ENCODE data around the gene TMEM54.

The TMEM54 gene

DNA sequence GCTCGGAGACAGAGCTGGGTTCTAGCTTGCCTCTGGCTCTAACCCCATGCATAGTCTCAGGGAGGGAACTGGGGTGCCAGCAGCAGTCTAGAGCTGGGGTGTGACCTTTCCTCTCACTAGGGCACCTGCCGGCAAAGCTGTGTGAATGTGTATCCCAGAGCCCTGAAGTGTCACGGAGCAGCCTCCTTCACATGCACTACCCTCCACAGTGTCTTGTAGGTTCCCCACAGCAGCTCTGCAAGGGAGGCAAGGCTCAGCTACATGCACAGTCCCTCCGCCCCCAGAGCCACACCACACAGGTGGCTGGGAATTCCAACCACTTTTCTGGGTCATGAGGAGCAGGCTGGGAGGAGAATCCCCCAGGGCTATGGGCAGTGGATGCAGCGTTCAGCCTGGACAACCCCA, 22.6 kb downstream of the TMEM54 start:
- no peaks in the 10 kb centered on the region for H3K27me3 Mint-ChIP-seq (ENCODE audit: low read depth, poor library complexity)
- no peaks in the 10 kb centered on the region for H3K36me3 Mint-ChIP-seq (ENCODE audit: low read depth)

DNA sequence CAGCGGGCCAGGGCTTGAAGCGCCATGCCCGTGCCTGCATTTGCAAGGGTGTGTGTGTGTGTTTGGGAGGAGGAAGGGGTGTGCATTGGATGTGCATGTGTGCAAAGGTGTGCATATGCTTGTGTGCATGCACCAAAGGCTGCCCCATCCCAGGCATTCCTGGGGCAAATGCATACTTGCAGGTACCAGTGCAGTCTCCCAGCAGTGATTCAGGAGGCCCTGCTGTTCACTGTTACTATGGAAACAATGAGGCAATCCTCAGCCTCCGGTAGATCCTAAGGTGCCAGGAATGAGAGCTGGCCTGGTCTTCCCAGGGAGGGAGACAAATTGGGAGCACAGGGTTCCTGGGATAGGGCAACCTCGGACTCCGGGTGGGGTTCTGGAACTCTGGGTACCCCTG, 23.0 kb downstream of the TMEM54 start:
- DNase-seq, result no peak
- Mint-ChIP-seq H3K9me3 (no peaks in the 10 kb centered on the region), H3K36me3 (ENCODE audit: low read depth) (no peaks in the 10 kb centered on the region), H3K4me1 (peaks cover 40% of the 10 kb centered on the region), H3K27me3 (ENCODE audit: low read depth, poor library complexity) (no peaks in the 10 kb centered on the region), H3K27ac (no peak overlapping the region), H3K4me3 (no peak overlapping the region)
- TF ChIP-seq, protein P1, sequence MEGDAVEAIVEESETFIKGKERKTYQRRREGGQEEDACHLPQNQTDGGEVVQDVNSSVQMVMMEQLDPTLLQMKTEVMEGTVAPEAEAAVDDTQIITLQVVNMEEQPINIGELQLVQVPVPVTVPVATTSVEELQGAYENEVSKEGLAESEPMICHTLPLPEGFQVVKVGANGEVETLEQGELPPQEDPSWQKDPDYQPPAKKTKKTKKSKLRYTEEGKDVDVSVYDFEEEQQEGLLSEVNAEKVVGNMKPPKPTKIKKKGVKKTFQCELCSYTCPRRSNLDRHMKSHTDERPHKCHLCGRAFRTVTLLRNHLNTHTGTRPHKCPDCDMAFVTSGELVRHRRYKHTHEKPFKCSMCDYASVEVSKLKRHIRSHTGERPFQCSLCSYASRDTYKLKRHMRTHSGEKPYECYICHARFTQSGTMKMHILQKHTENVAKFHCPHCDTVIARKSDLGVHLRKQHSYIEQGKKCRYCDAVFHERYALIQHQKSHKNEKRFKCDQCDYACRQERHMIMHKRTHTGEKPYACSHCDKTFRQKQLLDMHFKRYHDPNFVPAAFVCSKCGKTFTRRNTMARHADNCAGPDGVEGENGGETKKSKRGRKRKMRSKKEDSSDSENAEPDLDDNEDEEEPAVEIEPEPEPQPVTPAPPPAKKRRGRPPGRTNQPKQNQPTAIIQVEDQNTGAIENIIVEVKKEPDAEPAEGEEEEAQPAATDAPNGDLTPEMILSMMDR (IDR thresholded peaks at IDR 0.05), result no peak

More for the DNA sequence above, 22.6 kb downstream of the TMEM54 start:
- H3K27ac Mint-ChIP-seq, result no peak overlapping the region
- H3K9me3 Mint-ChIP-seq, result no peaks in the 10 kb centered on the region
- H3K4me3 Mint-ChIP-seq, result no peak overlapping the region
- peaks cover 43% of the 10 kb centered on the region for H3K4me1 Mint-ChIP-seq
- TF ChIP-seq, protein P1 (IDR thresholded peaks at IDR 0.05), result no peak
- no peak for DNase-seq

DNA sequence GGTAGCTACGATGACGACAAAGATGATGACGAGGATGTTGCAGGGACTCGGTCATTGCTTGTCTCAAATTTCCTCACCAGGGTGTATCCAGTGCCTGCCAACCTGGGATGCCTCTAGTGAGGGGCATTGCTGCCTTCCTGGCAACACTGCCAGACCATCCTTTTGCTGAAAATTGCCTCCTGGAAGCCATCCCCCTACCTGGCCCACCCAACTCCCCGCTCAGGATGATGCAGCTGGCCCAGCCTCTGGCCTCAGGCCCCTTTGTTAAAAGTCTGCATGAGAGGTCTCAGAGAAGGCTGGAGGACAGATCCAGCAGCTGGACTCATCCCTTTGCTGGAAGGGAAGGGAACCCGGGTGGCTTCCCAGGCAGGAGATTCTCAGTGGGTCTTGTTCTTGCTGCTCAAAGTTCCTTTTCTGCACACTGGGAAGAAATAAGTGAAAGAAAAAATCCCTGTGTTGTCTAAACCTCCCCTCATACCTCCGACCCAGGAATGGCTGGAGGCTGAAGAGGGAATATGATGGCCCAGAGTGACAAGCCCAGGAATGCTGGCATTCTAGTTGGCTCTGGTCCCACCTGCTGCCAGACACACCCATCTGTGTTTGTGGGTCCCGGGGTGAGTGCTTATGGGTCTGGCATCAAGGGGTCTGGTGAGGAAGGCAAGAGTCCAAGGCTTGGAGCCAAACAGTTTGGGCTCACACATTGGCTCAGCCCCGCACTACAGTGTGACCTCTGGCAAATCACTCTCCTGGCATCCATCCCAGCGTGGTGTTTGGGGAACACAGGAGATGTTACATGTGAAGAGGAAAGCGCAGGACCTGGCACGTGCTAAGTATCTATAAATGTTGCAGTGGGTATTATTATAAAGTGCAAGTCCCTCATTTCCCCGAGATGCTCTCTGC, 23.7 kb downstream of the TMEM54 start:
- TF ChIP-seq, protein P1 (IDR thresholded peaks at IDR 0.05), result no peak
- no peak for DNase-seq
- no peaks in the 10 kb centered on the region for H3K9me3 Mint-ChIP-seq
- no peak overlapping the region for H3K27ac Mint-ChIP-seq
- H3K36me3 Mint-ChIP-seq (ENCODE audit: low read depth), result no peaks in the 10 kb centered on the region
- no peaks in the 10 kb centered on the region for H3K27me3 Mint-ChIP-seq (ENCODE audit: low read depth, poor library complexity)
- no peak overlapping the region for H3K4me3 Mint-ChIP-seq
- peaks cover 45% of the 10 kb centered on the region for H3K4me1 Mint-ChIP-seq

DNA sequence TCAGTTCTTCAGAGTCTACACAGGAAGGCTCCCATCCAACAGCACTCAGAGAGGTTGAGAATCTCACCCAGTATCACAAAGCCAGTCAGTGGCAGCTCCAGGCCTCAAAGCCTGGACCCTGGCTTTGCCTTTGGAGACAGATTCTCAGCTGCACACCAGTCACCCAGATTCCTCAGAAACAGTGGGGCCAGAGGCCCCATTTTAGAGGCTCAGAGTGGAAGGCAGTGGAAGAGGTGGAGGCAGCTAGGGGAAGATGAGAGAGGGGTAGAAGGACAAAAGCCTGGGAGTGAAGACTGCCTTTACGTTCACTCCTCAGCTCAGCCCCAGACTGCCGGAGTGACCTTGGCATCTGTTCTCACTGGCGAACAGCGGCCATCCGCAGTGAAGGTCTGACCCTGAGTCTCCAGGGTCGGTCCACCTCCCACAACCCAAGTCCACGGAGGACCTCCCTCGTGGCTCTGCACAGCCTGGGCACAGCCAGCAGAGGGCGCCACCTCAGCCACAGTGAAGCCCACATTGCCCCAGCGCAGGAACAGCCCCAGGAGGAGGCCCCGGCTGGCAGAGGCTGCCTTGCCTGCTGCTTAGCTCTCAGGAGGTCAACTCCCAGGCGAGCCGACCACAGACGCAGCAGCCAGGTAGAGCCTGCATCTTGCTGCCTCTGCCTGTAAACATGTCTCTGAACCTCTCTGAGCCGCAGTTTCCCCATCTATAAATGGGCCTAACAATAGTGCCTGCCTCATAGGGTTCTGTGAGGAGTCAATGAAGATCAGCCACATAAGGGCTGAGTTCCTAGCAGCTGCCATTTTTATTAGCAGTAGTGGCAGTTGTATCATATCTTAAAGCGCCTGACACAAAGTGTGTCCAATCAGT, 24.6 kb downstream of the TMEM54 start:
- H3K36me3 Mint-ChIP-seq (ENCODE audit: low read depth), result no peaks in the 10 kb centered on the region
- peaks cover 50% of the 10 kb centered on the region for H3K4me1 Mint-ChIP-seq
- no peaks in the 10 kb centered on the region for H3K9me3 Mint-ChIP-seq
- no peak overlapping the region for H3K4me3 Mint-ChIP-seq
- TF ChIP-seq, protein P1 (IDR thresholded peaks at IDR 0.05), result peak; percentile 71
- peaks cover 4% of the 10 kb centered on the region for H3K27me3 Mint-ChIP-seq (ENCODE audit: low read depth, poor library complexity)
- peak; percentile 62 for DNase-seq
- H3K27ac Mint-ChIP-seq, result no peak overlapping the region

DNA sequence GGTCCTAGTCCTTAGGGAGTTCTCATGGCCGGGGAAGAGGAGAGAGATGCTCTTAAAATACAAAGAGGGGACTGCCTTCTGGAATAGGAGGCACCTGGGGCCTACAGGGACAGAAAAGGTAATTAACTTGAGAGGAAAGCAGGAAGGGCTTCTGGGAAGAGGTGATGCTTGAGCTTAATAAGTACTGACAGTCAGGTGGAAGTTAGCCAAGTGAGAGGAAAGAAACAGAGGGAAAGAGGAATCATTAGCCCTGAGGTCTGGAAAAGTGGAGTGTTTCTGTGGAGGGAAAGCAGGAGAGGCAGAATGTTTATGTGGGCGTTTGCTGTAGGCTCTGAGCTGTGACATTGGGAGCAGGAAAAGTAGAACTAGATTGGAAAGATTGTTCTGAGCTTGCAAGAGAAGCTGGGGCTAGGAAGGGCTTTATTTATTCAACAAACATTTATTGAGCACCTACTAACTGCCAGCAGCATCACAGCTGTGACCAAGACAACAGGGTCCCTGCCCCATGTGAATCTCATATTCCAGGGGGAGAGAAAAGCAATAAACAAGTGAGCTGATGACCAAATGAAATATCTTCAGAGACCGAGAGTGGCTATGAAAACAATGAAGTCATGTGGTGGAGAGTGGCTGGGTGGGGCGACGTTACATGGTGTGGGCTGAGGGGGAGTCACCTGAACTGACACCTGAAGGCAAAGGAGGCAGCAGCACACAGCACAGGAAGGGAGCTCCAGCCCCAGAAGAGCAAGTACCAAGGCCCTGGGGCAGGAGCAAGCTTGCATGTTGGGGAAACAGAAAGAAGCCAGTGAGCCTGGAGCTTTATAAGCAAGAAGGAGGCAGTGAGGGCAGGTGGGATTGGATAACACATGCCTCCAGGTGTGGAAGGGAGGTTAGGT, 26.1 kb downstream of the TMEM54 start:
- TF ChIP-seq, protein P1 (IDR thresholded peaks at IDR 0.05), result no peak
- Mint-ChIP-seq H3K4me3 (no peak overlapping the region), H3K27ac (peak overlapping the region; percentile 0)

More for the DNA sequence above, 26.1 kb downstream of the TMEM54 start:
- H3K4me1 Mint-ChIP-seq, result peaks cover 54% of the 10 kb centered on the region
- no peak for DNase-seq
- no peaks in the 10 kb centered on the region for H3K9me3 Mint-ChIP-seq
- peaks cover 10% of the 10 kb centered on the region for H3K27me3 Mint-ChIP-seq (ENCODE audit: low read depth, poor library complexity)
- no peaks in the 10 kb centered on the region for H3K36me3 Mint-ChIP-seq (ENCODE audit: low read depth)
